ENCODE measurements around the gene IL36A. TPM values are rescaled to one million over a fixed set of nuclear protein-coding genes. Genes with fewer than 3 reads are reported as not detected.

IL36A gene
- polyA plus RNA-seq, 1 of the 3 experiments (the other 2 are of a cell fraction), result not detected

GRCh38 chr2:113011108-113011507 is 5.8 kb downstream of the IL36A start:
- H3K4me3 ChIP-seq (ENCODE audit: low read depth in 2 of 2, low read length in 1 of 2), result no peak overlapping the region
- CTCF ChIA-PET, result no interaction called here
- no peaks in the 10 kb centered on the region for H3K9me2 ChIP-seq
- H3K79me2 ChIP-seq (ENCODE audit: insufficient read depth), result no peaks in the 10 kb centered on the region
- no peaks in the 10 kb centered on the region for H4K20me1 ChIP-seq (ENCODE audit: insufficient read depth)
- H3K27me3 ChIP-seq (ENCODE audit: insufficient read depth), result no peaks in the 10 kb centered on the region; the same call in 1 of the 2 replicates
- WGBS (ENCODE audit: low lambda C conversion rate), result 6% methylated on average over 1 of the region's 1 CpG
- no peak overlapping the region for H2AFZ ChIP-seq (ENCODE audit: low read depth)
- peak overlapping the region; percentile 12; the same call in 1 of the 2 replicates for H3K4me2 ChIP-seq
- no peaks in the 10 kb centered on the region for H3K9me3 ChIP-seq
- no peaks in the 10 kb centered on the region for H3K4me1 ChIP-seq (ENCODE audit: control insufficient read depth in 1 of 2, insufficient read depth in 2 of 2, low read depth in 1 of 2, low read length in 1 of 2)
- POLR2A ChIA-PET, result no interaction called here
- H3K36me3 ChIP-seq (replicated peaks in 1 of 2; ENCODE audit: control insufficient read depth in 1 of 2, insufficient read depth in 2 of 2, low read length in 1 of 2), result no peaks in the 10 kb centered on the region
- no peak for DNase-seq
- TF ChIP-seq MEF2A (IDR thresholded peaks at IDR 0.05; ENCODE audit: borderline replicate concordance, low read depth) (no peak), RFX5 (IDR thresholded peaks at IDR 0.05; ENCODE audit: low read length) (no peak), USF2 (IDR thresholded peaks at IDR 0.05; ENCODE audit: borderline replicate concordance, low read depth, low read length) (no peak), TEAD4 (IDR thresholded peaks at IDR 0.05; ENCODE audit: borderline replicate concordance, insufficient read depth) (no peak), RXRA (IDR thresholded peaks at IDR 0.05; ENCODE audit: borderline replicate concordance, low read depth) (no peak), USF1 (IDR thresholded peaks at IDR 0.05; ENCODE audit: borderline replicate concordance, low read depth) (no peak), NRF1 (IDR thresholded peaks at IDR 0.05; ENCODE audit: low read depth, low read length) (no peak), RCOR1 (IDR thresholded peaks at IDR 0.05; ENCODE audit: low read length) (no peak), POLR2AphosphoS5 (IDR thresholded peaks at IDR 0.05; ENCODE audit: low read depth, low read length) (no peak), RAD21 (IDR thresholded peaks at IDR 0.05; ENCODE audit: low read length) (no peak), GABPA (IDR thresholded peaks at IDR 0.05; ENCODE audit: low read depth) (no peak), SIN3A (IDR thresholded peaks at IDR 0.05; ENCODE audit: borderline replicate concordance, low read depth, low read length) (no peak), MXI1 (IDR thresholded peaks at IDR 0.05; ENCODE audit: low read depth, low read length) (no peak), CHD2 (IDR thresholded peaks at IDR 0.05; ENCODE audit: low read length, partially characterized antibody) (no peak)
- H3K9ac ChIP-seq, result no peak overlapping the region
- H3K27ac ChIP-seq (ENCODE audit: low read depth in 2 of 2, low read length in 1 of 2), result no peak overlapping the region
- H3F3A ChIP-seq (replicated peaks; ENCODE audit: insufficient read depth), result no peaks in the 10 kb centered on the region

GRCh38 chr2:113012436-113013335 is 7.4 kb downstream of the IL36A start:
- TF ChIP-seq EP300 (IDR thresholded peaks at IDR 0.05; ENCODE audit: borderline replicate concordance in 1 of 2, low read depth in 1 of 2, low read length in 1 of 2), result no peak
- TF ChIP-seq CHD2 (IDR thresholded peaks at IDR 0.05; ENCODE audit: low read length, partially characterized antibody), result no peak
- TF ChIP-seq MAX (IDR thresholded peaks at IDR 0.05; ENCODE audit: low read depth), result no peak
- no peak for TF ChIP-seq RXRA (IDR thresholded peaks at IDR 0.05; ENCODE audit: borderline replicate concordance, low read depth)
- TF ChIP-seq ELF1 (IDR thresholded peaks at IDR 0.05), result no peak
- TF ChIP-seq RFX5 (IDR thresholded peaks at IDR 0.05; ENCODE audit: low read length), result no peak
- no peak for TF ChIP-seq YY1 (IDR thresholded peaks at IDR 0.05; ENCODE audit: low read depth)
- TF ChIP-seq TAF1 (IDR thresholded peaks at IDR 0.05; ENCODE audit: borderline replicate concordance, low read depth, low read length), result no peak
- H3K9me2 ChIP-seq, result no peaks in the 10 kb centered on the region
- CTCF ChIA-PET, result no interaction called here
- H3F3A ChIP-seq (replicated peaks; ENCODE audit: insufficient read depth), result no peaks in the 10 kb centered on the region
- no peaks in the 10 kb centered on the region for H3K4me1 ChIP-seq (ENCODE audit: control insufficient read depth in 1 of 2, insufficient read depth in 2 of 2, low read depth in 1 of 2, low read length in 1 of 2)
- POLR2A ChIA-PET, result no interaction called here
- no peaks in the 10 kb centered on the region for H3K36me3 ChIP-seq (replicated peaks in 1 of 2; ENCODE audit: control insufficient read depth in 1 of 2, insufficient read depth in 2 of 2, low read length in 1 of 2)
- H3K27ac ChIP-seq (ENCODE audit: low read depth in 2 of 2, low read length in 1 of 2), result no peak overlapping the region
- no peaks in the 10 kb centered on the region; the same call in 1 of the 2 replicates for H3K27me3 ChIP-seq (ENCODE audit: insufficient read depth)
- no peak overlapping the region for H3K4me3 ChIP-seq (ENCODE audit: low read depth in 2 of 2, low read length in 1 of 2)
- H3K4me2 ChIP-seq, result no peak overlapping the region
- no peak overlapping the region for H3K9ac ChIP-seq
- no peak for DNase-seq
- H3K79me2 ChIP-seq (ENCODE audit: insufficient read depth), result no peaks in the 10 kb centered on the region
- 2% methylated on average over 8 of the region's 8 CpGs for WGBS (ENCODE audit: low lambda C conversion rate)
- H2AFZ ChIP-seq (ENCODE audit: low read depth), result no peak overlapping the region
- no peaks in the 10 kb centered on the region for H4K20me1 ChIP-seq (ENCODE audit: insufficient read depth)
- no peaks in the 10 kb centered on the region for H3K9me3 ChIP-seq
